ENCODE data around the gene COX7C.

Gene COX7C

DNA sequence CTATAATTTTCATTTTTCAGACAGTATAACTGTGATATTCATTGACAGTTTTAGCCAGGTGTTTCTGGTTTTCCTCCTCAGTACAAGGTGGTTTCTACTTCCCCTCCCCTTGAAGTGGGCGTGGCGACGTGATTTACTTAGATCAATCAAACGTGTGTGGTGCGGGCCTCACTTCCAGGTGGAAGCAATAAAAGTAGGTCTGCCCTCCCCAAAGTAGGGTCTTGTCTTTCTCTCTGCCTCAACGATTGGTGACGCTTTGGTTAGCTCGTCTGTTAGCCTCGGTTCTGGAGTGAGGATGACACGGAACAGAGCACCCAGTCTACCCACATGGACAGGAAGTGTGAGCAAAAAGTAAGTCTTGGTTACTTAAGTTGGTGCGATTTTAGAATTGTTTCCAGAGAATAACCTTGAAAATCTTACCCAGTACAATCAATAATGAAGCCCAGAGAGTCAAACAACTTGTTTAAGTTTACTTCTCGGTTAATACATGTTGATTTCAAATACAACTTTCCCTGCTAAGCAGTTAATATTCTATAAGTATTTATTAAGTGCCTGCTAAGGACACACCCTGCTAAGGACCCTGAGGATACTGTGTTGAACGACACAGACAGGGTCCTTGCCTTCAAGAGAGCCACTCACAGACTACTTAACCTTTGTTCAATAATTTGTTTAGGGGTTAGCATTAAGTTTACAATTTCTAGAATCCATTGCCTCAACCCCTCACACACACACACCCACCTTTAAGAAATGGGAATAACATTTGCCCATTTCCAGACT is 48.4 kb downstream of the COX7C start:
- peak overlapping the region; percentile 74 for H3K4me3 ChIP-seq (ENCODE audit: low read length, poor library complexity, severe bottlenecking)
- H3K9ac ChIP-seq (ENCODE audit: low read depth, low read length, poor library complexity, severe bottlenecking), result peak overlapping the region; percentile 74
- no peaks in the 10 kb centered on the region for H3F3A ChIP-seq (ENCODE audit: low read depth)
- no peaks in the 10 kb centered on the region for H3K9me2 ChIP-seq (replicated peaks; ENCODE audit: low read depth, low read length)
- H3K4me1 ChIP-seq (ENCODE audit: insufficient read depth, low read length, poor library complexity, severe bottlenecking), result peaks cover 70% of the 10 kb centered on the region
- no peaks in the 10 kb centered on the region for H3K36me3 ChIP-seq (ENCODE audit: insufficient read depth, low read length)
- H4K20me1 ChIP-seq (ENCODE audit: insufficient read depth, low read length, poor library complexity, severe bottlenecking), result no peaks in the 10 kb centered on the region
- H3K27me3 ChIP-seq (ENCODE audit: insufficient read depth, low read length, poor library complexity, severe bottlenecking), result no peaks in the 10 kb centered on the region
- TF ChIP-seq CTCF (conservative IDR thresholded peaks at IDR 0.05; ENCODE audit: low read length) (no peak), EZH2phosphoT487 (IDR thresholded peaks at IDR 0.05; ENCODE audit: borderline replicate concordance) (no peak)
- peaks cover 42% of the 10 kb centered on the region for H3K79me2 ChIP-seq (ENCODE audit: insufficient read depth, low read length)
- H3K9me3 ChIP-seq (ENCODE audit: insufficient read depth, low read depth, low read length), result peaks cover 5% of the 10 kb centered on the region; the same call in 1 of the 2 replicates
- peak overlapping the region; percentile 76 for H2AFZ ChIP-seq (ENCODE audit: low read length)
- H3K4me2 ChIP-seq (ENCODE audit: low read depth, low read length, poor library complexity, severe bottlenecking), result peak overlapping the region; percentile 82

DNA sequence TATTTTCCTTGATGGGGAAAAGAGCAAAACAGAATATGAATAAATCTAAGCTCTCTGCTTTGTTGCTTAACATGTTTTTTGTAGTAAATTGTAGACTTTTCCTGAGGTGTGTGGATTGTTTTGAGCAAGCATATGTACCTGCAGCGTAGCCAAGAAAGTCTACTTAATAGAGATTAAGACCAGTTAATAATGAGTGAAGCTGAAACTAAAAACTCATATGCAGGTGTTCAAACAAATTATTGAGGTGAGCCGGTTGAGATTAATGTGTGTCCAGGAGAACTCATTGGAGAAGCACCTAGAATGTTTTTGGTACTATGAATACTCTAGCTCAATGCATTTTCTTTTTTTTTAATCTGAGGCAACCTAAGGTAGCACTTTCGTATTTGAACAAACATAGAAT is 49.2 kb downstream of the COX7C start:
- peak overlapping the region; percentile 74 for H3K4me3 ChIP-seq (ENCODE audit: low read length, poor library complexity, severe bottlenecking)
- no peaks in the 10 kb centered on the region for H3K36me3 ChIP-seq (ENCODE audit: insufficient read depth, low read length)
- H3K4me2 ChIP-seq (ENCODE audit: low read depth, low read length, poor library complexity, severe bottlenecking), result peak overlapping the region; percentile 82
- peaks cover 48% of the 10 kb centered on the region for H3K79me2 ChIP-seq (ENCODE audit: insufficient read depth, low read length)
- no peaks in the 10 kb centered on the region for H3K27me3 ChIP-seq (ENCODE audit: insufficient read depth, low read length, poor library complexity, severe bottlenecking)
- TF ChIP-seq EZH2phosphoT487 (IDR thresholded peaks at IDR 0.05; ENCODE audit: borderline replicate concordance), result no peak
- no peak for TF ChIP-seq CTCF (conservative IDR thresholded peaks at IDR 0.05; ENCODE audit: low read length)
- peaks cover 4% of the 10 kb centered on the region; the same call in 1 of the 2 replicates for H3K9me3 ChIP-seq (ENCODE audit: insufficient read depth, low read depth, low read length)
- peak overlapping the region; percentile 74 for H3K9ac ChIP-seq (ENCODE audit: low read depth, low read length, poor library complexity, severe bottlenecking)
- H2AFZ ChIP-seq (ENCODE audit: low read length), result no peak overlapping the region
- H3K9me2 ChIP-seq (replicated peaks; ENCODE audit: low read depth, low read length), result no peaks in the 10 kb centered on the region
- peaks cover 74% of the 10 kb centered on the region for H3K4me1 ChIP-seq (ENCODE audit: insufficient read depth, low read length, poor library complexity, severe bottlenecking)
- no peaks in the 10 kb centered on the region for H4K20me1 ChIP-seq (ENCODE audit: insufficient read depth, low read length, poor library complexity, severe bottlenecking)
- H3F3A ChIP-seq (ENCODE audit: low read depth), result no peaks in the 10 kb centered on the region
